K562 (cell line): Measurements from ENCODE around the gene LPCAT1. TPM values are rescaled to one million over a fixed set of nuclear protein-coding genes. Genes with fewer than 3 reads are reported as not detected.
A peak's percentile ranks its signal among the peaks of the same experiment; 100 is the strongest.

ENCODE experiments used
- ATAC-seq: fragments of 200-7000 bp; cut with Tn5 transposase; 3 replicates; pipeline ENCODE4 v1.9.1; 2020; ENCODE audit warnings: moderate library complexity
- BruUV-seq: library from RNA; stranded (reverse); fragments of 400-500 nt; replicated peaks from 2 replicates; lab custom pipeline; 2021; lab: Mats Ljungman, UMichigan
- CTCF ChIA-PET: fragments of 300-600 bp; formaldehyde crosslinking; extraction: SDS; loops from one replicate; lab custom pipeline; 2021; ENCODE audit warnings: low intra/inter-chr PET ratio; lab: Yijun Ruan, JAX
- POLR2A ChIA-PET: fragments of 300-600, 350-650 bp; sonication (Branson Sonifier 250); formaldehyde crosslinking; extraction: SDS; loops from one replicate; lab custom pipeline; 2021; ENCODE audit warnings: antibody characterized with exemption, inconsistent platforms; lab: Yijun Ruan, JAX
- DNase-seq, 4 experiments: peaks; one replicate each; pipeline versions ENCODE4 v3.0.0 to v3.0.0-alpha.2; 2011 to 2018; ENCODE audit warnings: low spot score in 3 of 4, mixed read lengths in 3 of 4; ENCODE audit errors: extremely low read depth in 1 of 4
- FAIRE-seq: peaks from 2 replicates; lab custom pipeline; 2011; peaks lifted over from hg19 to GRCh38; lab: Jason Lieb, UNC
- H2AFZ ChIP-seq: 2 replicates; pipeline ENCODE4 v1.6.0; 2011; ENCODE audit warnings: low read depth, low read length, control low read depth, inconsistent platforms
- H3K27ac ChIP-seq: fragments of 200-600 bp; 3 replicates; pipeline ENCODE4 v1.8.0; 2011; ENCODE audit warnings: low read depth, mild to moderate bottlenecking, control low read depth, inconsistent platforms, low read length, moderate library complexity, mixed read lengths; ENCODE audit errors: extremely low read depth
- H3K27me3 ChIP-seq, 2 experiments: fragments of 300-600 bp in 1 of 2; 2 replicates in 1 of 2; 3 replicates in 1 of 2; pipeline versions ENCODE4 v1.6.0 to v1.8.0; 2011; ENCODE audit warnings: inconsistent platforms in 2 of 2, low read length in 2 of 2, mild to moderate bottlenecking in 1 of 2, mixed read lengths in 1 of 2, moderate library complexity in 1 of 2; ENCODE audit not compliant: control insufficient read depth in 2 of 2, insufficient read depth in 2 of 2
- H3K36me3 ChIP-seq: fragments of 300-600 bp; 3 replicates; pipeline ENCODE4 v1.8.0; 2011; ENCODE audit warnings: mild to moderate bottlenecking, low read length, inconsistent platforms; ENCODE audit not compliant: control insufficient read depth, insufficient read depth
- H3K4me1 ChIP-seq, 2 experiments: fragments of 200-600 bp in 1 of 2; replicated peaks in 1 of 2; 2 replicates in 1 of 2; 3 replicates in 1 of 2; pipeline versions ENCODE4 v1.5.1 to v1.8.0; 2011; ENCODE audit warnings: inconsistent platforms in 2 of 2, low read length in 2 of 2, mild to moderate bottlenecking in 1 of 2, mixed read lengths in 1 of 2, moderate library complexity in 1 of 2; ENCODE audit not compliant: control insufficient read depth in 2 of 2, insufficient read depth in 2 of 2
- H3K4me2 ChIP-seq: 2 replicates; pipeline ENCODE4 v1.6.1; 2011; ENCODE audit warnings: low read length, control low read depth, inconsistent platforms, mixed read lengths; ENCODE audit not compliant: insufficient read depth
- H3K4me3 ChIP-seq: fragments of 200-600 bp; sonication (generic), shearing (Covaris generic); 2 replicates; pipeline ENCODE4 v1.5.1; 2016; ENCODE audit warnings: control low read depth, inconsistent platforms
- H3K79me2 ChIP-seq: fragments of 200-600 bp; 3 replicates; pipeline ENCODE4 v1.8.0; 2011; ENCODE audit warnings: low read length, inconsistent platforms; ENCODE audit not compliant: control insufficient read depth, insufficient read depth
- H3K9ac ChIP-seq, 2 experiments: 2 replicates each; pipeline versions ENCODE4 v1.6.0 to v1.6.1; 2011; ENCODE audit warnings: low read depth in 2 of 2, low read length in 2 of 2, control low read depth in 1 of 2, inconsistent platforms in 1 of 2, mild to moderate bottlenecking in 1 of 2, mixed read lengths in 1 of 2; ENCODE audit not compliant: insufficient read depth in 1 of 2
- H3K9me1 ChIP-seq: one replicate; pipeline ENCODE4 v1.6.0; 2011; ENCODE audit warnings: inconsistent platforms, mild to moderate bottlenecking, low read length, moderate library complexity; ENCODE audit not compliant: control insufficient read depth, insufficient read depth
- H3K9me3 ChIP-seq: replicated peaks from 2 replicates; pipeline ENCODE4 v1.5.1; 2011; ENCODE audit warnings: low read depth, low read length, inconsistent platforms; ENCODE audit not compliant: control insufficient read depth, insufficient read depth
- H4K20me1 ChIP-seq: replicated peaks from 2 replicates; pipeline ENCODE4 v1.6.1; 2011; ENCODE audit warnings: low read length, inconsistent platforms, mixed read lengths; ENCODE audit not compliant: control insufficient read depth, insufficient read depth
- HIVEP1 ChIP-seq: fragments of 250-450 bp; sonication (Bioruptor Pico); IDR thresholded peaks from 2 replicates; pipeline ENCODE4 v1.4.0; 2020; ENCODE audit warnings: mild to moderate bottlenecking
- MXD1 ChIP-seq: fragments of 250-450 bp; sonication (Bioruptor Pico); IDR thresholded peaks from 2 replicates; pipeline ENCODE4 v1.8.0; 2021; ENCODE audit warnings: borderline replicate concordance, mild to moderate bottlenecking, moderate library complexity; ENCODE audit not compliant: poor library complexity, severe bottlenecking
- NR0B1 ChIP-seq: fragments of 450-650 bp; IDR thresholded peaks from one replicate; pipeline ENCODE4 v1.6.1; 2018; ENCODE audit warnings: mild to moderate bottlenecking, moderate library complexity; ENCODE audit not compliant: partially characterized antibody
- SPI1 ChIP-seq: IDR thresholded peaks from 2 replicates; pipeline ENCODE4 v1.6.1; 2011; ENCODE audit warnings: low read depth, low read length, control low read depth, borderline replicate concordance
- XRCC3 ChIP-seq: fragments of 450-650 bp; IDR thresholded peaks from 2 replicates; pipeline ENCODE4 v1.6.1; 2017; ENCODE audit warnings: mild to moderate bottlenecking, moderate library complexity
- ZKSCAN3 ChIP-seq: fragments of 250-450 bp; sonication (Bioruptor Pico); IDR thresholded peaks from 2 replicates; pipeline ENCODE4 v1.4.0; 2020
- ZNF696 ChIP-seq: fragments of 250-450 bp; sonication (Bioruptor Pico); conservative IDR thresholded peaks from 2 replicates; pipeline ENCODE4 v1.4.0; 2020; ENCODE audit warnings: mild to moderate bottlenecking, moderate library complexity
- WGBS: fragments of 100-300 bp; shearing (Covaris generic); methylation state at CpG from one replicate; pipeline ENCODE4 v1.1.6; 2016; ENCODE audit warnings: low coverage, mixed read lengths; ENCODE audit not compliant: insufficient coverage; ENCODE audit errors: missing lambda C conversion rate; 5-methylcytosine and 5-hydroxymethylcytosine counted together
- in situ Hi-C: fragments of 300-500 bp; cut with MboI; formaldehyde crosslinking; loops from 4 replicates; pipeline ENCODE4 v1.15.0; 2018; ENCODE audit warnings: inconsistent platforms, mixed read lengths
- intact Hi-C: fragments of 100-400 bp; cut with micrococcal nuclease; formaldehyde crosslinking; loops from 2 replicates; pipeline ENCODE4 v1.14.2; 2022
- polyA plus RNA-seq, 8 experiments: library from polyadenylated mRNA; depleted of rRNA in 4 of 8; stranded (reverse) in 5 of 8; unstranded in 3 of 8; fragments of >200 nt; fragmentation: Nextera tagmentation in 2 of 8; fragmentation: Illumina TruSeq in 1 of 8; extraction: Ambion mirVana in 2 of 8; extraction: Trizol in 1 of 8; gene quantifications; 2 replicates each; pipeline versions ENCODE4 v1.2.1 to v1.2.3, GENCODE V29; 2011 to 2014; ENCODE audit warnings: inconsistent platforms in 1 of 8, missing spikeins in 1 of 8
- total RNA-seq, 7 experiments: library from RNA; depleted of rRNA in 6 of 7; stranded (reverse); fragments of >200 nt in 6 of 7; fragmentation: Illumina TruSeq in 2 of 7; extraction: Trizol in 2 of 7; gene quantifications; 2 replicates each; pipeline versions ENCODE4 v1.2.1 to v1.2.3, GENCODE V29; 2011 to 2021; ENCODE audit warnings: low replicate concordance in 1 of 7

The LPCAT1 gene
- total and polyA plus RNA-seq, 9 of the 15 experiments (the other 6 are each of a cell fraction or from before 2014, with no cell fraction given): 0.14 to 18.4 (median 13.9) TPM

DNA sequence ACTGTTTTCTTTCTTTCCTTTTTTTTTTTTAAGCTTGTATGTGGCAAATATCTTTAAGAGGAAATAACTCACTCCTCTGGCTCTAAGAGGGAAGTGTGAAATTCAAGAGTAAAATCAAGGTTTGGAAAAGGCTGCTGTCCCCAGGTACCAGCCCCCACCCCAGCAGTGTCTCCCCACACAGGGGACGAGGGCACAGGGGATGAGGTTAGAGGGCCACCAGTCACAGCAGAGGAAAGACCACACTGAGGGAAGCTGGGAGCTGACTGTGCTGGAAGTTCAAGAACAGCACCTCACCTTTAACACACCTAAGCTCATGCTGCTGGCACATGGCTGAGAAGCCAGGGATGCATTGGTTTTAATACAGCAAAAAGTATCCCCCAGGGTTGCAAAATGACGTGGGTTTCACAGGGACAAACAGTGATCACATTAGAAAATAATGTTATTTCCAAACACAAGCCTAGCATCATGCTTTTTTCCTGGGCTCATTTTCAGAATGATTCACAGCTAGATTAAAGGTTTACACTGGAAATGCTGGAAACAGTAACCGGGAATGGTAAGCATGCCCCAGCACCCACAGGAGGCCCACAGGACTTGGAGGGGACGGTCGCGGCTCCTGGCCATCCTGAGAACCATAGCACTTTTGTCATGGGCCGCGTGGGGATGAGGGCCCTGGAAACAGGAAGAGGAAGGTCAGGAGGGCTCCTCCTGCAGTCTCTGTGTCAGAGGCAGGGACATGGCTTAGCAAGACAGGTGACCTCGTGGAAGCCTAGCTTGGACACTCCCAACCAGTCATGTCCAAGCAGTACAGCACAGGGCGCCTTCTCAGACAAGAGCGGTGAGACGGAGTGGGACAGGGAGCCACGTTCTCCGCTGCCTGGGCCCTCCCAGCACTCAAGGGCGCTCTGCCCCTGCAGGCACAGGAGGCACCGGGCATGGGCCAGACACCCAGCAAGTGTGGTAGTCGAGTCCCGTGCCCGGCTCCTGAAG, 6.9 kb downstream of the LPCAT1 start:
- TF ChIP-seq SPI1 (0 out of 2 replicates have a peak, but pooled peaks have one; percentile 5), NR0B1 (no peak), XRCC3 (no peak), HIVEP1 (CRISPR knock-in tag) (no peak), ZKSCAN3 (CRISPR knock-in tag) (no peak), ZNF696 (CRISPR knock-in tag) (no peak), MXD1 (CRISPR knock-in tag) (no peak)
- Histone ChIP-seq H4K20me1 (peaks cover 28% of the 10 kb centered on the region), H3K79me2 (no peaks in the 10 kb centered on the region), H3K27ac (no peak overlapping the region), H3K9ac (peak overlapping the region in 1 of 2 experiments; percentile 48; a peak in 1 of 4 replicates), H3K9me1 (peaks cover 6% of the 10 kb centered on the region), H3K4me1 (peaks cover 2 to 50% of the 10 kb centered on the region in 2 experiments; a peak in 4 of 5 replicates), H3K9me3 (no peaks in the 10 kb centered on the region), H3K4me2 (no peak overlapping the region), H3K4me3 (no peak overlapping the region), H3K27me3 (no peaks in the 10 kb centered on the region), H3K36me3 (peaks cover 9% of the 10 kb centered on the region; the same call in 2 of the 3 replicates), H2AFZ (no peak overlapping the region)
- ChIA-PET CTCF (no interaction called here), POLR2A (interaction anchor here (1.0 to 1.5 kb wide), 2 partner anchors 10 to 14 kb away, joined by 4 to 5 read pairs; no protein-coding TSS in a partner anchor)
- ATAC-seq: no peak
- FAIRE-seq: no peak
- WGBS: 63% methylated on average over 19 of the region's 19 CpGs
- DNase-seq: no peak
- no TSS peak for BruUV-seq
- intact Hi-C loops (no loop called here), in situ Hi-C loops (no loop called here)
